NCI-H146 (cell line): ENCODE results near the gene ZNF492.
"Not testable (repeated sequence)": the region's sequence is repeated elsewhere in the genome, so short reads cannot be mapped to it uniquely, and the experiment has no call there.

ENCODE experiments used
- DNase-seq: peaks from one replicate; lab custom pipeline; 2025; lab: John Stamatoyannopoulos, UW

The ZNF492 gene

DNA sequence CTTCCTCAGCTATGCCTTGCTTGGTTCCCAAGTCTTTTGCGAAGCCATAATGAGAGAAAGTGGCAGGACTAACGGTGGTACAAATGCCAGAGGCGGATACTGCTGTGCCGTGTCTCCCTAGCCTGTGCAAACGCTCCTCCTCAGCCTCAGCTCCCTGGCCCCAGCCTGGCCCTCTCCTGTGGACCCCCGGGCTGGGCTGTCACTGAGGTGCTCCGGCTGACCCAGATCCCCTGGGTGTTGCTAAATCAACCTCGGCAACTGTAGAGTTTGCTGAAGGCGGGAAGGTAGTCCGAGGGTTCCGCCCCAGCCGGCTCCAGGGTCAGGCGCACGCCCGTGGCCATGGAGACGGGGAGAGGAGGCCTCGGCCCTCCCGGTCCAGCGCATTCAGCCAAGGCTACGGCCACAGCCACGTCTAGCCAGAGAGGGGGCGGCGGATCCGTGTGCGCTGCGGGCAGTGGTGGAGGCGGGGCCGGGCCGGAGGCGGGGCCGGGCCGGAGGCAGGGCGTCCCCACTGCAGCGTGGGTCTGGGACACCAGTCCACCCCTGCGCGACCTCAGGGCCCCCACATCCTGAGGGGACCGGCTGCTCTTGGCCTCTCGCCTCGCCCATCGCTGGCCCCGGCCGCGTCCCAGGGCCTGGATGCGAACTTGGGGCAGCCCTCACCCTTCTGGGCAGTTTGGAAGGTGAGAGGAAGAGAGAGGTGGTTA, 16.4 kb upstream of the ZNF492 start:
- no peak for DNase-seq

DNA sequence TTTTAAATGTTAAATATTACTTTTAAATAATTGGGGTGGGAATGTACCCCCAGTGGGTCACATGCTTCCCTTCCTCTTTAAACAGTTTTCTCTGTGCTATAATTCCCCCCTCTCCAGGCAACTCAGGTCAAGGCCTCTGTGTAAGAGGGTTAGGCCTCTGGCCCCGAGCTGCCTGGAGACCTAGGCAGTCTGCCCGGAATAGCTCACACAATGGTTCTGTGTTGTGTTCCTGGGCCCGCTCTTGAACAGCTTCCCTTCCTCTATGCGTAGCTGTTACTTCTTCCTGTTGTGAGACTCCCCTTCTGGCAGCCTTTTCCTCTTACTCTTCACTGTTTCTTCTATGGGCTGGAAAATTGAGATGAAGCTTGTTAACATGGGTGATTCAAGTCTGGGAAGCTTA, 14.8 kb upstream of the ZNF492 start:
- DNase-seq, result no peak

DNA sequence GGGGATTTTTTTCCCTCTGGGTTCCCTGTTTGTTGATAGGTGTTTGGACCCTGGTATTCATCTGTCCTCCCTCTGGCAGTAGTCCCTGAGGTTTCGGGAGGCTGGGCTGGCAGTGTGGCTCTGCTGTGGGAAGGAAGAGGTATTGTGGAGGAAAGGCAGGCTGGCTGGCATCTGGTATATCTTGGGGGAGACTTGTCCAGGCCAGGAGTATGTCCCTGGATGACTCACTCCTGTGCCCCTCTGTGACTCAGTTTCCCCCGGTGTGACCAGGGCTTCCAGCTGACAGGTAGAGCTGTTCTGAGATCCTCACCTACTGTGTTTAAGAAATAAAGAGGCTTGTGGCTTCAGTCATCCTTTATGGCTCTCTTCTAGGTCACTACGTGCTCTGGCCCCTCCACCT, 14.2 kb upstream of the ZNF492 start:
- no peak for DNase-seq

DNA sequence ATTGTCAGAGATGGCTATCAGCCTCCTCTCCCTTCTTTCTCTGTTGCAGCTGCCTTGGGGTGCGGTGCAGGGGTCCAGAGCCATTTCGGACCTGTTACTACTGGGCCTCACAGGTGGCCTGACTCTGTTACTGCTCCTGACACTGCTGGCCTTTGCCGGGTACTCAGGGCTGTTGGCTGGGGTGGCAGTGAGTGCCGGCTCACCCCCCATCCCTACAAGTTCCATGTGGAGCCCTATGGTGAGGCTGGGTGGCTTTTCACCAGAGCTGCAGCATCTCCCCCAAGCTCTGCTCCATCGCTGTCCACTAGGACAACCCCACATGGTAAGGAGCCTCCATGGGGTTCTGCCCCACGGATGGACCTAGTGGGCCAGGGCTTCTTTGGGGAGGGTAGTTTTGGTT, 13.7 kb upstream of the ZNF492 start:
- DNase-seq, result no peak

DNA sequence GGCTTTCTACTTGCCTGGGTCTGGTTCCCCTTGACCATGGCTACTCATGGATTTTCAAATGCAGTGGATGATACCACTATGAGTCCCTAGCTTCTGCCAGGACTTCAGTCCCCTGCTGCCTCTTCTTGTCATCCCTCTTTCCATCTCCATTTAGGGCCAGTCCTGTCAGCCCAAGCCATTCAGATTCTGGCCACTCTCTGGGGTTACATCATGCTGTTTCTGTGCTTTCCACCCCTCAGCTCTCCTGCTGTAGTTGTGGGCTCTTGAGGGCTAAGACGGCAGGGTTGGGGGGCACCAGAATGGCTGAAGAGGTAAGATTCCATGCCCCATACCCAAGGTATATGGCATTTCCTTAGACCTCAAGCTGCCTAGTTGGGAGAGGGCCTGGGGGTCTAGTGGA, 13.2 kb upstream of the ZNF492 start:
- no peak for DNase-seq

DNA sequence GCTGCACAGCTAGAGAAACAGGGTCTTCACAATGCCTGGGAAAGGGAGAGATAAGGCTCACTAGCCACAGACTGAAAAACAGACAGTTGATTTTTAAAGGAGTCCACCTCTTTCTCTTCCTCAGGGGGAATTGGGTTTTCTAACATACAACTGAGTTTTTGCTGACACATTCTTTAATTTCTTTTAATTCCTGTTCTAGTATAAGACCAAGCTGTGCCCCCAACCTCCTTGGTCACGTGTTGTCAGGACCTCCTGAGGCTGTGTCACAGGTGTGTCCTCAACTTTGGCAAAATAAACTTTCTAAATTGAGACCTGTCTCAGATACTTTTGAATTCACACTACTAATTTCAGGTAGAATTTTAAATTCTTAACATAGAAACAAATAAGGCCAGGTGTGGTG, 12.1 kb upstream of the ZNF492 start:
- no peak for DNase-seq

DNA sequence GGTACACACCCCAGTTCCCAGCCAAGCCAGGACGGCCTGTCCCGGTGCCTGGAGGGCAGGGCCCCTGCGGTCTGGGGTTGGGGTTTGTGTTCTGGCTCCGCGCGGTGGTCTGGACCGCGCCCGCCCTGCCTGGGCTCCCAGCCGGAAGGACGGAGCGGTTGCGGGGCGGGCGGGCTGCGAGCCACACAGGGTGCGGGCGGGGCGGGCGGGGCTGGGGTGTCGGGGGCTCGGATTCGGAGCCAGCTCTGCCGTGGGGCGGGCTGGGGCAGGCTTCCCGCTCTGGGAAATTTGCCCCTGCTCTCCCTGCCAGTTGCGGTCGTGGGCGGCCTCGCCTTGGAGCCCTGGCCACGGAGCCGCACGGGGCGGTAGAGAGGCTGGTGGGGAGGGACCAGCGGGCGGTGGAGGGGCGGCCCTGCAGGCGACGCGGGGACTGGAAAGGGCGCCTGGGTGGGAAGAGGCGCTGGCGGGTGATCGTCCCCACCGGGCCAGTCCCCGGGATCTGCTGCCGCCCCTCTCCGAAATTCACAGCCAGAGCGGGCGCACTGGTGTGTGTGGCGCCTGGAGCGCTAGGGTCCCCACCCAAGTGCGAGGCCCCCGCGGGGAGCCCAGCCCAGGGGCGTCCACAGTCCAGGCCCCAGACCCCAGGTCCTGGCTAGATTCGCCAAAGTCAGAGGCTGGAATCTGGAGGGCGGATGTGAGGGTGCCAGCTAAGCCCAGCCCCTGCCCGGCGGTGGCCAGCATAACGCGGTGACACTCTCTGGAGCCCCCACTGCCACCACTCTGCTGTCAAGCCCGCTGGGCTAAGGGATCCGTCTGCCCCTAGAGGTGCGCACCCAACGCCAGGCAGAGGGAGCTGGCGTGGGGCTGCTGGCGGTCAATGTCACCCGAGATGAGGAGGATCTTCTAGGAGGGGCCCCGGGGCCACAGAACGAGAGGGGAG, 11.0 kb upstream of the ZNF492 start:
- no peak for DNase-seq

DNA sequence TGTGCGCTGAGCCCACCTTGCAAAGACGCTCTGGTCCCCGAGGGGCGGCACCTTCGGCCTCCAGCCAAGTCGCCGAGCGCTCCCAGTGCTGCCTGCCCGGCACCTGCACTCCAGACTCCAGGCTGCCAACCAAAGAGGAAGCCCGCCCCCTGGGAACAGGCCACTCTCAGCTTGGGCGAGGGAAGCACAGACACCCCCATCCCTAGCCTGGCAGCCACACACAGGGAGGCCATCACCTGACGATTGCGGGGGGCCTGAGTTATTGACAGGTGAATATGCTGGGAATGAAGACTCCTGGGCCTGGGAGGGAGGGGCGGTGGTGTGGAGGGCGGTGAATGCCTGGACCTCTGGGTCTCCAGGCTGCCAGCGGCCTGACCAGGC, 10.3 kb upstream of the ZNF492 start:
- no peak for DNase-seq

DNA sequence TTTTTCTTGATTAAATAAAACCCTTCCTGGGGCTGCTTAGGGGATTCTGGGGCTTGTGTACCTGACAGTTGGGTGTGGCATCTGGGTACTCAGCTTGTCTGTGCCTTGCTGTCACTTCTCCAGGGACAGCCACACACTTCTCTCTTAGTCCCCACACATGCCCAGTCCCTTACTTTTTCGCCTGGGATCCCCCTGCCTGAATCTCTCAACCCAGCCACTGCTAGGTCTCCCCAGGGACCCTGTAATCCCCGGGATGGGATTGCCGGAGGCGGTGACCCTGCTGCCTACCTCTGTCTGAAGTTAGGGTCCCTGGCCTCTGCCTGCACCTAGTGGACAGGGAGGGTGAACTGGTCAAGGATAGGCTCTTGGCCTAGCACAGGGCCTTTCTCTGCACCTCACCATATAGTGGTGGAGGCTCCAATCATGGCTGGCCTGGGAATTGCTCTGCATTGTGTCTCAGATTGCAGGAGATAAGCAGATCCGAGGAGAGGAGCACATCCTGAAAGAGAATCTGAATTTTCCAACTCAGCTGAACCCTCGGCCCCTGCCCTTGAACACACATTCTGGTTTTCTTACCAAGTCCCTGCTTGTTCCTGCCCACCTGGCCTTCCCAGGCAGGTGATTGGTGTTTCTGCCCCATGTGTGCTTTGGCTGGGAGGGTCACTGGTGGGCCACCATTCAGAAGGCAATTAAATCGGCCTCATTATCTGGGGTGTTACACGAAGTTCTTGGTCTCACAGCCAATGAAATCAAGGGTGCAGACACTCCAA, 8.7 kb upstream of the ZNF492 start:
- no peak for DNase-seq

DNA sequence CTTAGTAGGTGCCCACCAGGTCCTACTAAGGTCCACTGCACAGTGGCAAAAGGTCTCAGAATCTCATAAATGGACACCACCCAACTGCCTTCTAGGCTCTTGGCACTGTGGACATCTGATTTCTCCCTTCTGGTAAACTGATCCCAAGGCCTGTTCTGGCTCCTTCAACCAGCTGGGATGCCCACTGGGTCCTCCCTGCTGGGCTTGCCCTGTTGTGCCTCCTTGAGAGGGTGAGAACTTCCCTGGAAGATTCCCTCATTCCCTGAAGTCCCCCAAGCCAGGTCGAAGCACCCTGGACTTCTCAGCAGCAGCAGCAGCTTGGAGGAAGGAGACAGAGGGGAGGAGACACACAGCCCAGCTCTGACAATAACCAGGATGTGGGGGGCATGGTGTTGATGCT, 6.6 kb upstream of the ZNF492 start:
- DNase-seq, result no peak

DNA sequence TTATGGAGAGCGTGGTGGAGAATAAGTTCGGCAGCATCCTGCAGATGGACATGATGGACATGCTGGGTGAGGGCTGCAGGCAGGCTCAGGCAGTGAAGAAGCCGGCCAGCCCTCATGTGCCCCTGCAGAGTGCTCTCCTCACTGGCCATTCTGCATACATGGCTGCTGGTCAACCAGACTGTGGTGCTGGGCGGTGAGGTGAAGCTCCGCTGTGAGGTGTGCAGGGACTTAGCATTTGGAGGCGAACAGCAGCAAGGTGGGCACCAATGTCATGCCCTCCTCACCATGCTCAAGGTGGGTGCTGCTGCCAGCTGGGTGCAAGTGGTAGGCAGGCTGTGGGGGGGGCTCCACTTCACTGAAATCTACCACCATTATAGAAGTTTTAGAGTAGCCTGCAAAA, 5.7 kb upstream of the ZNF492 start:
- no peak for DNase-seq

DNA sequence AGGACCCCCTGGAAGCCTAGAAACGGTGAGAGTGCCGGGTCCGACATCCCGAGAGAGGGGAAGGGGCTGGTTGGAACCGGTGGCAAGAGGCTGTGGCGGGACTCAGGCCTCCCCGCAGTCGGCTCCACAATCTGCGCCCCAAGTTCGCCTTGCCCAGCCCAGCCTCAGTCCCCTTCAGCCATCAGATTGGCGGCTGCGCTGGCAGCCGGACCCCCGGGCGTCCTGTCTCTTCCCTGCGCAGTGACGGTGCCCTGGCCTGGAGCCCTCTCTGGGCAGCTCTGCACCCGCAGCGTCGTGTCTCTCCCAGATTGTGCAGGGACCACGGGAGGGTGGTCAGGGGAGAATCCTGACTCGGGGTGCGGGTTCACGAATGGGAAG, 315 bp downstream of the ZNF492 start:
- DNase-seq, result no peak

DNA sequence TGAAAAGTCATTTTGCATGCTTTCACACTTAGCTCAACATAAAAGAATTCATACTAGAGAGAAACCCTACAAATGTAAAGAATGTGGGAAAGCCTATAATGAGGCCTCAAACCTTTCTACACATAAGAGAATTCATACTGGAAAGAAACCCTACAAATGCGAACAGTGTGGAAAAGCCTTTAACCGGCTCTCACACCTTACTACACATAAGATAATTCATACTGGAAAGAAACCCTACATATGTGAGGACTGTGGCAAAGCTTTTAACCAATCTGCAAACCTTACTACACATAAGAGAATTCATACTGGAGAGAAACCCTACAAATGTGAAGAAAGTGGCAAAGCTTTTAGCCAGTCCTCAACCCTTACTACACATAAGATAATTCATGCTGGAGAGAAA, 51.4 kb downstream of the ZNF492 start:
- DNase-seq, result not testable (repeated sequence)

DNA sequence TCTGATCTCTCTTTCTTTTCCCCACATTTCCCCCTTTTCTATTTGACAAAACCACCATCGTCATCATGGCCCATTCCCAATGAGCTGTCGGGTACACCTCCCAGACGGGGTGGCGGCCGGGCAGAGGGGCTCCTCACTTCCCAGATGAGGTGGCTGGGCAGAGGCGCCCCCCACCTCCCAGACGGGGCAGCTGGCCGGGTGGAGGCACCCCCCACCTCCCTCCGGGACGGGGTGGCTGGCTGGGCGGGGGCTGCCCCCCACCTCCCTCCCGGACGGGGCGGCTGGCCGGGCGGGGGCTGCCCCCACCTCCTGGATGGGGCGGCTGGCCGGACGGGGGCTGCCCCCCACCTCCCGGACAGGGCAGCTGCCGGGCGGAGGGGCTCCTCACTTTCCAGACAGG, 68.5 kb downstream of the ZNF492 start:
- not testable (repeated sequence) for DNase-seq

DNA sequence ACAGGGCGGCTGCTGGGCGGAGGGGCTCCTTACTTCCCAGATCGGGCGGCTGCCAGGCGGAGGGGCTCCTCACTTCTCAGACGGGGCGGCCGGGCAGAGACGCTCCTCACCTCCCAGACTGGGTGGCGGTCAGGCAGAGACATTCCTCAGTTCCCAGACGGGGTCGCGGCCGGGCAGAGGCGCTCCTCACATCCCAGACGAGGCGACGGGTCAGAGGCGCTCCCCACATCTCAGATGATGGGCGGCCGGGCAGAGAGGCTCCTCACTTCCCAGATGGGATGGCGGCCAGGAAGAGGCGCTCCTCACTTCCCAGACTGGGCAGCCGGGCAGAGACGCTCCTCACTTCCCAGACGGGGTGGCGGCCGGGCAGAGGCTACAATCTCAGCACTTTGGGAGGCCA, 69.0 kb downstream of the ZNF492 start:
- not testable (repeated sequence) for DNase-seq

DNA sequence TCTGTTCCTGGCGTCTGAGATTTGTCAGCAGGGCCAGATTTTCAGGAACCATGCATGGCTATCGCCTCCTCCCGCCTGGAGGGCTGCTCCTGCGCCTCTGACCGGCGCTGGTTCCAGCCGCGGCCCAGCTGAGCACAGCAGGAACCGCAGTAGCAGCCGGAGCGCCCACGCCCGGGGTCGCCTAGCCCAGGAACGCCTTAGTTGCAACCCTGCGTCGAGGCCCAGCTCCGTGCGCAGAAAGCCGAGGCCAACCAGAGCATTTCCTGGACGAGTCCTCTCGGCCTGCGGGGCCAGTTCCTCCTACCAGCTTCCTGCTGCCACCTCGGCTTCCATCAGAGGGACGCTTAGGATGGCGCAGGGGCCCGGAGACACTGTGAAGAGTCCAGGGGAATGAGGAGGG, 74.9 kb downstream of the ZNF492 start:
- no peak for DNase-seq
